HEK293T (cell line): ENCODE data around the gene SCO2.

Experiments used
- CTCF ChIA-PET: fragments of 350-600 bp; formaldehyde crosslinking; extraction: SDS; loops from one replicate; lab custom pipeline; 2021; ENCODE audit warnings: antibody characterized with exemption, inconsistent platforms; lab: Yijun Ruan, JAX
- POLR2A ChIA-PET: fragments of 350-600 bp; formaldehyde crosslinking; extraction: SDS; loops from one replicate; lab custom pipeline; 2020; ENCODE audit warnings: antibody characterized with exemption, inconsistent platforms; lab: Yijun Ruan, JAX
- DNase-seq: peaks from one replicate; pipeline ENCODE4 v3.0.0; 2012; ENCODE audit warnings: mixed read lengths; ENCODE audit errors: extremely low spot score
- ARNT ChIP-seq: fragments of 450-650 bp; IDR thresholded peaks from 2 replicates; pipeline ENCODE4 v1.6.1; 2017; ENCODE audit warnings: mild to moderate bottlenecking
- BHLHE40 ChIP-seq: fragments of 450-650 bp; IDR thresholded peaks from 2 replicates; pipeline ENCODE4 v1.6.1; 2016; ENCODE audit warnings: mild to moderate bottlenecking, moderate library complexity, borderline replicate concordance
- CTBP1 ChIP-seq: fragments of 450-650 bp; IDR thresholded peaks from 2 replicates; pipeline ENCODE4 v1.6.1; 2016; ENCODE audit warnings: borderline replicate concordance
- ELF4 ChIP-seq: fragments of 450-650 bp; IDR thresholded peaks from 2 replicates; pipeline ENCODE4 v1.6.1; 2017; ENCODE audit warnings: antibody characterized with exemption
- FOXA1 ChIP-seq: fragments of 450-650 bp; IDR thresholded peaks from 2 replicates; pipeline ENCODE4 v1.6.1; 2016; ENCODE audit warnings: mild to moderate bottlenecking
- FOXK2 ChIP-seq: fragments of 450-650 bp; IDR thresholded peaks from 2 replicates; pipeline ENCODE4 v1.6.1; 2016; ENCODE audit warnings: mild to moderate bottlenecking
- FOXM1 ChIP-seq: fragments of 450-650 bp; IDR thresholded peaks from 2 replicates; pipeline ENCODE4 v1.6.1; 2017; ENCODE audit warnings: mild to moderate bottlenecking, borderline replicate concordance
- HDGF ChIP-seq: fragments of 450-650 bp; IDR thresholded peaks from 2 replicates; pipeline ENCODE4 v1.6.1; 2017; ENCODE audit warnings: antibody characterized with exemption, borderline replicate concordance
- L3MBTL2 ChIP-seq: fragments of 450-650 bp; conservative IDR thresholded peaks from 2 replicates; pipeline ENCODE4 v1.6.1; 2016; ENCODE audit warnings: mild to moderate bottlenecking
- LEF1 ChIP-seq: fragments of 450-650 bp; IDR thresholded peaks from 2 replicates; pipeline ENCODE4 v1.6.1; 2017; ENCODE audit warnings: mild to moderate bottlenecking, borderline replicate concordance
- NFRKB ChIP-seq: fragments of 450-650 bp; IDR thresholded peaks from 2 replicates; pipeline ENCODE4 v1.6.1; 2016; ENCODE audit warnings: mild to moderate bottlenecking, moderate library complexity
- PKNOX1 ChIP-seq: fragments of 450-650 bp; IDR thresholded peaks from 2 replicates; pipeline ENCODE4 v1.6.1; 2016
- SP1 ChIP-seq: fragments of 450-650 bp; IDR thresholded peaks from 2 replicates; pipeline ENCODE4 v1.6.1; 2017
- SUZ12 ChIP-seq: fragments of 450-650 bp; IDR thresholded peaks from 2 replicates; pipeline ENCODE4 v1.6.1; 2016; ENCODE audit warnings: mild to moderate bottlenecking
- TARDBP ChIP-seq: fragments of 450-650 bp; IDR thresholded peaks from 2 replicates; pipeline ENCODE4 v1.6.1; 2016
- ZNF384 ChIP-seq: fragments of 450-650 bp; IDR thresholded peaks from 2 replicates; pipeline ENCODE4 v1.6.1; 2016

SCO2 gene

GRCh38 chr22:50563413-50564160, 38.2 kb upstream of the SCO2 start:
- no peak for TF ChIP-seq ELF4
- no peak for TF ChIP-seq L3MBTL2
- TF ChIP-seq TARDBP: no peak
- no peak for TF ChIP-seq ZNF384
- TF ChIP-seq BHLHE40: no peak
- no peak for TF ChIP-seq ARNT
- no peak for TF ChIP-seq HDGF
- no peak for TF ChIP-seq SP1
- TF ChIP-seq FOXM1: no peak
- TF ChIP-seq LEF1: no peak
- TF ChIP-seq SUZ12: no peak
- no peak for TF ChIP-seq CTBP1
- no peak for DNase-seq
- POLR2A ChIA-PET: interaction anchor here (0.6 to 4.2 kb wide), 8 partner anchors 9 to 139 kb away, joined by 3 to 59 read pairs (median 3); partner anchors contain the start of genes CHKB and SCO2
- CTCF ChIA-PET: interaction anchor here (0.6 to 2.0 kb wide), 12 partner anchors 9 to 128 kb away, joined by 3 to 12 read pairs (median 6); partner anchors contain the start of genes KLHDC7B and SCO2

GRCh38 chr22:50562523-50563412, 37.4 kb upstream of the SCO2 start, which contains the start of gene SYCE3:
Gene SYCE3 (minus strand): TSS chr22:50562919. CDS start chr22:50556405, 6,514 bp downstream.
- TF ChIP-seq ELF4 (peak; percentile 54), FOXK2 (no peak)
- ChIA-PET POLR2A (interaction anchor here (0.6 to 4.2 kb wide), 11 partner anchors 9 to 140 kb away, joined by 3 to 59 read pairs (median 3); partner anchors contain the start of genes CHKB and SCO2), CTCF (interaction anchor here (0.6 to 2.0 kb wide), 13 partner anchors 10 to 129 kb away, joined by 3 to 12 read pairs (median 5); partner anchors contain the start of genes KLHDC7B and SCO2)
- DNase-seq: peak; percentile 98

GRCh38 chr22:50561401-50562358, 36.3 kb upstream of the SCO2 start:
- TF ChIP-seq PKNOX1 (no peak), HDGF (no peak), ARNT (no peak), LEF1 (no peak), FOXA1 (no peak), FOXK2 (no peak), SUZ12 (no peak), FOXM1 (no peak), NFRKB (no peak)
- ChIA-PET CTCF (no interaction called here), POLR2A (no interaction called here)
- no peak for DNase-seq

GRCh38 chr22:50560034-50560433, 34.6 kb upstream of the SCO2 start:
- DNase-seq: no peak
- ChIA-PET POLR2A (interaction anchor here (0.9 kb wide), 1 partner anchor 35 kb away, joined by 4 read pairs; the partner anchor contains the start of gene SCO2), CTCF (interaction anchor here (0.6 to 1.0 kb wide), 2 partner anchors 34 to 201 kb away, joined by 3 to 4 read pairs; partner anchors contain the start of gene SCO2)
- TF ChIP-seq ELF4 (no peak), CTBP1 (no peak), LEF1 (no peak), FOXK2 (no peak), NFRKB (no peak), TARDBP (no peak), FOXM1 (no peak), ARNT (no peak)

GRCh38 chr22:50556703-50557102, 31.3 kb upstream of the SCO2 start:
- POLR2A ChIA-PET: interaction anchor here (1.0 to 3.0 kb wide), 2 partner anchors 9 to 31 kb away, joined by 3 to 14 read pairs; partner anchors contain the start of gene SCO2
- CTCF ChIA-PET: interaction anchor here (1.0 kb wide), 1 partner anchor 11 kb away, joined by 4 read pairs; the partner anchor contains the start of gene KLHDC7B
- DNase-seq: no peak

More at GRCh38 chr22:50556703-50557102, 31.3 kb upstream of the SCO2 start:
- TF ChIP-seq SUZ12 (no peak), HDGF (no peak), ARNT (no peak), NFRKB (no peak), FOXM1 (no peak), FOXK2 (no peak), CTBP1 (no peak), L3MBTL2 (no peak), LEF1 (no peak), TARDBP (no peak), ELF4 (no peak), FOXA1 (no peak), BHLHE40 (no peak), PKNOX1 (no peak), ZNF384 (no peak), SP1 (no peak)
